M059J (cell line): ENCODE measurements around the gene IRF3. TPM values are rescaled to one million over a fixed set of nuclear protein-coding genes. Genes with fewer than 3 reads are reported as not detected.
"Not testable (repeated sequence)": the region's sequence is repeated elsewhere in the genome, so short reads cannot be mapped to it uniquely, and the experiment has no call there.

Source experiments
- DNase-seq: peaks from one replicate; pipeline ENCODE4 v3.0.0-alpha.2; 2012; ENCODE audit warnings: low read depth
- total RNA-seq: library from RNA; depleted of rRNA; stranded (reverse); fragments of >200 nt; shearing (Covaris generic); gene quantifications from 2 replicates; pipeline ENCODE4 v1.2.3, GENCODE V29; 2014

Gene IRF3
- total RNA-seq, 1 experiment from 2014 or later = 186 TPM

- DNase-seq = no peak
These were observed 19.1 kb downstream of the IRF3 start for GRCh38 chr19:49646586-49646985.

GRCh38 chr19:49645995-49646394 is 19.7 kb downstream of the IRF3 start:
- no peak for DNase-seq

- no peak for DNase-seq
These were observed 20.1 kb downstream of the IRF3 start for GRCh38 chr19:49645592-49645991.

- no peak for DNase-seq
These were observed 22.2 kb downstream of the IRF3 start for GRCh38 chr19:49643466-49643865.

GRCh38 chr19:49642492-49643035 is 23.1 kb downstream of the IRF3 start:
- no peak for DNase-seq

GRCh38 chr19:49641688-49642491 is 23.8 kb downstream of the IRF3 start, which contains the start of gene SCAF1:
TSS of gene SCAF1 (plus strand) at chr19:49642209. CDS start at chr19:49645027, 2,818 bp downstream.
- peak; percentile 99 for DNase-seq

- DNase-seq = peak; percentile 100
These were observed 25.4 kb downstream of the IRF3 start, which contains the start of gene RRAS for GRCh38 chr19:49640113-49640898. TSS of gene RRAS (minus strand) at chr19:49640143. CDS start at chr19:49640098, 45 bp downstream.

- peak; percentile 26 for DNase-seq
These were observed 26.1 kb downstream of the IRF3 start for GRCh38 chr19:49639401-49640112.

GRCh38 chr19:49637821-49638738 is 27.6 kb downstream of the IRF3 start:
- DNase-seq = peak; percentile 63

- DNase-seq = no peak
These were observed 29.3 kb downstream of the IRF3 start for GRCh38 chr19:49636233-49636932.

GRCh38 chr19:49635530-49636232 is 30.0 kb downstream of the IRF3 start:
- peak; percentile 29 for DNase-seq

- DNase-seq = not testable (repeated sequence)
These were observed 32.4 kb downstream of the IRF3 start for GRCh38 chr19:49633273-49633672.

- DNase-seq = no peak
These were observed 33.1 kb downstream of the IRF3 start for GRCh38 chr19:49632576-49632975.

GRCh38 chr19:49631610-49632192 is 34.0 kb downstream of the IRF3 start:
- DNase-seq = no peak

GRCh38 chr19:49631014-49631588 is 34.6 kb downstream of the IRF3 start:
- peak; percentile 31 for DNase-seq

- no peak for DNase-seq
These were observed 36.0 kb downstream of the IRF3 start for GRCh38 chr19:49629659-49630058.

GRCh38 chr19:49626226-49626625 is 39.4 kb downstream of the IRF3 start:
- no peak for DNase-seq
